ENCODE measurements around the gene FZR1.
A peak's percentile ranks its signal among the peaks of the same experiment; 100 is the strongest.
"Not testable (repeated sequence)": the region's sequence is repeated elsewhere in the genome, so short reads cannot be mapped to it uniquely, and the experiment has no call there.

The FZR1 gene

DNA sequence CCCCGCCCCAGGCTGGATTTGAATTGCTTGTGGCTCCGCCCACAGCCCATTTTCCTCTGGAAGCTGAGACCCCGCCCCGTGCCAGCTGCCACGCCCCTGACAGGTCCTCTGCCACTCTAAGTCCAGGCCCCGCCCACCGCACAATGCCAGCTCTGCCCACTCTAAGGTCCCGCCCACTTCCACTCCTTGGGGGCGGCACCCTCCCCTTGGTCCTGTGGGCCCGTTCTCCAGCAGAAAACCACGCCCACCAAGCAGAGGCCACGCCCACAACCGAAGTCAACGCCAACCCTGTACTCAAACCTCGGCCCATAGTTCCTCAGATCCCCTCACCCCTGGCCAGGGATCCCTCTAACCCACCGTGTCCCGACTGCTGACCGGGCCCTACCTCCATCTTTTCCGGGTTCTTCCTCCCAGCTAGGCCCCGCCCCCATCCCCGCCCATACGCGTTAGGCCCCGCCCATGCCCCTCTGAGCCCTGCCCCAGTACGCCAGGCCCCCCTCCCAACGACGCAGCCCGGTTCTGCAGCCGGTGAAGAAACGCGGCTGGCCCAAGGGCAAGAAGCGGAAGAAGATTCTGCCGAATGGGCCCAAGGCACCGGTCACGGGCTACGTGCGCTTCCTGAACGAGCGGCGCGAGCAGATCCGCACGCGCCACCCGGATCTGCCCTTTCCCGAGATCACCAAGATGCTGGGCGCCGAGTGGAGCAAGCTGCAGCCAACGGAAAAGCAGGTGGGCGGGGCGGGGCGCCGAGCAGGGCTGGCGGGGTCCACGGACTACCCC is 67.9 kb downstream of the FZR1 start:
- DNase-seq (ENCODE audit: low read depth): peak; percentile 96

DNA sequence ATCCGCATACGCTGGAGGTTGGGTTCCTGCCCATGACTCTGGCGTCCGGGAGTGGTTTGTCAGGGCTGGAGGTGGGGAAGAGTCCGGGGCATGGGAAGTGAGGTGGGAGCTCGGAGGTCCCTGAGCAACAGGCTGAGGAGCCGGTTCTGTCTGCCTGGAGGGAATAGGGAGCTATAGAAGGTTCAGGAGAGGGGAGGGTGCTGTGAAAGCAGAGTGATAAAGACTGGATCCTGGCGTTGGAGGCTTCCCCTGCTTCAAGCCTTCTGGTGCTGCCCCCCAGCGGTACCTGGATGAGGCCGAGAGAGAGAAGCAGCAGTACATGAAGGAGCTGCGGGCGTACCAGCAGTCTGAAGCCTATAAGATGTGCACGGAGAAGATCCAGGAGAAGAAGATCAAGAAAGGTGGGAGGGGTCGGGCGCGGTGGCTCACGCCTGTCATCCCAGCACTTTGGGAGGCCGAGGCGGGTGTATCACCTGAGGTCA is 69.2 kb downstream of the FZR1 start:
- no peak for DNase-seq (ENCODE audit: low read depth)

DNA sequence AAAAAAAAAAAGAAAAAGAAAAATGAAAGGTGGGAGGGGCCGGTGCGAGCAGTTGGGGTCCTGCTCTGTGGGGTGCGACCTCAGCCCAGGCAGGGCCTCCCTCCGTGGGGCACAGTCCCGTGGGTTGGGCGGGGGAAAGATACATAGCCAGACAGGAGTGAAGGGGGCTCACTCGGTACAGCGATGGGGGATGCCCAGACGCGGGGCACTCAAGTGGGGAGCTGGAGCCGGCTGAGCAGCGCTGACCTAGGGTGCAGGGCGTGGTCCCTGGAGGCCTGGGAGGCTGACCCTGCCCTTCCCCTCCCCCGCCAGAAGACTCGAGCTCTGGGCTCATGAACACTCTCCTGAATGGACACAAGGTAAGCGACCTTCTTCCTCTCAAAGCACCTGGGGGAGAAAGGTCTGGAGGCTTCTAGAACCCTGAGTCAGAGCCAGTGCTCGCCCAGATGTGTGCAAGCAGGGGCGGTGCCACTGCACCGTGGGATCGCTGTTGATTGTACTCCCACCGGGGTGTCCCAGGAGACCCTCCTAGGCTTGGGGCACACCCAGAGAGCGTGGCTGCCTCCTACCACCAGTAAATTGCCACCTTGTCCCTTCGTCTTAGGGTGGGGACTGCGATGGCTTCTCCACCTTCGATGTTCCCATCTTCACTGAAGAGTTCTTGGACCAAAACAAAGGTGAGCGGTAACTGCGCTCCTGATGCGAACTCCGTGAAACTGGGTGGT is 70.0 kb downstream of the FZR1 start:
- no peak for DNase-seq (ENCODE audit: low read depth)

DNA sequence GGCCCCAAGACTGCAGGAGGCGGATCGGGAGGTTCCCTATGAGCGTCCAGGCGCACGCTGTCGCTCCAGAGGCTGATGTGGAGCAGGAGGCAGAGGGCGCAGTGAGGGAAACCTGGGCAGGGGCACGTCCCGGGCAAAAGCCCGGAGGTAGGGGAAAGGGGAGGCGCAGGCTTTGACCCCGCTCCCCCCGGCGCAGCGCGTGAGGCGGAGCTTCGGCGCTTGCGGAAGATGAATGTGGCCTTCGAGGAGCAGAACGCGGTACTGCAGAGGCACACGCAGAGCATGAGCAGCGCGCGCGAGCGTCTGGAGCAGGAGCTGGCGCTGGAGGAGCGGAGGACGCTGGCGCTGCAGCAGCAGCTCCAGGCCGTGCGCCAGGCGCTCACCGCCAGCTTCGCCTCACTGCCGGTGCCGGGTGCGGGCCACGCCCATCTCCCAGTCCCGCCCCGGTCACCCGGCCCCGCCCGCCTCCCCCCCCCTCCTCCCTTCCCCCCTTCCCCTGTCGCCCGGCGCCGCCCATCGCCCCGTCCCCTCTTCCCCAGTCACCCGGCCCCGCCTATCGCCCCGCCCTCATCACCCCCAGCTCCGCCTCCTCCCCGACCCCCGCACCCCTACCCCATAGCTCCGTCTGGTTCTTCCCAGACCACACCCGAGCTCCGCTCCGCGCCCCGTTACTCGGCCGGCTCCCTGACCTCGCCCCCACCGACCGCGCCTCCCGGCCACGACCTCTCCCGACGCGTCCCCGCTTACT is 70.8 kb downstream of the FZR1 start:
- peak; percentile 74 for DNase-seq (ENCODE audit: low read depth)

DNA sequence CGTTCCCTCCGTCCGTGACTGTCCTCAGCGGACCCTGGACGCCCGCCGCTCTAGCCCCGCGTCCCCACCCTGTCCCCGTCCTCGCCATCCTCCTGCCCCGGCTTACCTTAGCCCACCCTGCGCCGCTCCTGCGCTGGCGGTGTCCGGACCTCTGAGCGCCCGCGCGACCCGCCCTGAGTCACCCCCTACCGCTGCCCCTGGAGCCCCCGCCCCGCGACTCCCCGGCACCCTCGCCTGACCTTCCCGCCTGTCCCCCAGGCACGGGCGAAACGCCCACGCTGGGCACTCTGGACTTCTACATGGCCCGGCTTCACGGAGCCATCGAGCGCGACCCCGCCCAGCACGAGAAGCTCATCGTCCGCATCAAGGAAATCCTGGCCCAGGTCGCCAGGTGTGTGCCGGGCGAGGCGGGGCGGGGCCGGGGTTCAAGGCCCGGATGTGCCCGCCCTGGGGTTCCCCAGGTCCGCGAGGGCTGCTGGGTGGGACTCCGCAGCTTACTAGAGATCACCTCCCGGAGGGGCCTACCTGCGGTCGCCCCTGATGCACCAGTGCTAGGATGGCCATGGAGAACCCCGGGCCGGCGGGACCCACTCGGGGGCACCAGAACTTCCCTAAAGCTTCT is 71.7 kb downstream of the FZR1 start:
- DNase-seq (ENCODE audit: low read depth): no peak

DNA sequence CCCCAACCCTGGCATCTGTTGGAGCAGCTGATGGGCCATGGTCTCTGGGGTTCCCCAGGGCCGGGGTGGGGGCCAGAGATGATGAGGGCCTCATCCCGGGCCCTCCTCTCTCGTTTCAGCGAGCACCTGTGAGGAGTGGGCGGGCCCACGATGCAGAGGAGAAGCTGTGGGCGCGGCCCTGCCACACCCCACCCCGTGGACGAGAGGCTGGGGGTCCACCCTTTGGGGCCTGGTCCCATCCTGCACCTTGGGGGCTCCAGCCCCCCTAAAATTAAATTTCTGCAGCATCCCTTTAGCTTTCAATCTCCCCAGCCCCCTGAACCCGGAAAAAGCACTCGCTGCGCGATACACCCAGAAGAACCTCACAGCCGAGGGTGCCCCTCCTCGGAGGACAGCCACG is 72.3 kb downstream of the FZR1 start:
- DNase-seq (ENCODE audit: low read depth): no peak

DNA sequence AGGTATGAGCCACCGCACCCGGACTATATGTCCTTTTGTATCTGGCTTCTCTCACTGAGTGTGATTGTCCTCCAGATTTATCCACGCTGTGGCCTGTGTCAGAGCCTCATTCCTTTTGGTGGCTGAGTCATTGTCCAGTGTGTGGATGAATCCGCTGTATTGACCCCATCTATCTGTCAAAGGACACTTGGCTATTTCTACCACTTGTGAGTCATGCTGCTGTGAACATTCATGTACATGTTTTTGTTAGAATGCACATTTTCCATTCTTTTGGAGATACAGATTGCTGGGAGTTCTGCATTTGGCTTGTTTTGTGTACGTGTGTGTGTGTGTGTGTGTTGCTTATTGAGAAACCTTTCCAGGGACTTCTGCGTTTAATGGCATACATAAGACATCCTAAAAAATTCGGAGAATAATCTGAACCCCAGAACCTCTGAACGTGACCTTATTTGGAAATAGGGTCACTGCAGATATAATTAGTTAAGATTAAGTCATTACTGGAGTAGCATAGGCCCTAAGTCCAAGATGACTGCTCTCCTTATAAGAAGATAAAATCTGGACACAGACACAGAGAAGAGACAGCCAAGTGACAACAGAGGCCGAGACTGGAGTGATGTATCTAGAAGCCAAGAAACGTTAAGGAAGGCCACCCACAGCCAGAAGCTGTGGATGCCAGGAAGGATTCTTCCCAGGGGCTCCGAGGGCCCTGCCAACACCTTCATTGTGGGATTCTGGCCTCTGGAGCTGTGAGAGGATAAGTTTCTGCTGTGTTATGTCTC is 74.2 kb downstream of the FZR1 start:
- DNase-seq (ENCODE audit: low read depth): peak; percentile 78

DNA sequence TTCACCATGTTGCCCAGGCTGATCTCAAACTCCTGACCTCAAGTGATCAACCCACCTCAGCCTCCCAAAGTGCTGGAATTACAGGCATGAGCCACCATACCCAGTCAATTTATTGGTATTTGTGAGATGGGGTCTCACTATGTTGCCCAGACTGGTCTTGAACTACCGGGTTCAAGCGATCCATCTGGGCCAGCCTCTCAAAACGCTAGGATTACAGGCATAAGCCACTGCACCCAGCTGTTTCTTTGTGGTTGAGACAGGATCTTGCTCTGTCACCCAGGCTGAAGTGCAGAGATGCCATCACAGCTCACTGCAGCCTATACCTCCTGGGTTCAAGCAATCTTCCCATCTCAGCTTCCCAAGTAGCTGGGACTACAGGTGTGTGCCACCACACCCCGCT is 75.7 kb downstream of the FZR1 start:
- DNase-seq (ENCODE audit: low read depth): not testable (repeated sequence)

DNA sequence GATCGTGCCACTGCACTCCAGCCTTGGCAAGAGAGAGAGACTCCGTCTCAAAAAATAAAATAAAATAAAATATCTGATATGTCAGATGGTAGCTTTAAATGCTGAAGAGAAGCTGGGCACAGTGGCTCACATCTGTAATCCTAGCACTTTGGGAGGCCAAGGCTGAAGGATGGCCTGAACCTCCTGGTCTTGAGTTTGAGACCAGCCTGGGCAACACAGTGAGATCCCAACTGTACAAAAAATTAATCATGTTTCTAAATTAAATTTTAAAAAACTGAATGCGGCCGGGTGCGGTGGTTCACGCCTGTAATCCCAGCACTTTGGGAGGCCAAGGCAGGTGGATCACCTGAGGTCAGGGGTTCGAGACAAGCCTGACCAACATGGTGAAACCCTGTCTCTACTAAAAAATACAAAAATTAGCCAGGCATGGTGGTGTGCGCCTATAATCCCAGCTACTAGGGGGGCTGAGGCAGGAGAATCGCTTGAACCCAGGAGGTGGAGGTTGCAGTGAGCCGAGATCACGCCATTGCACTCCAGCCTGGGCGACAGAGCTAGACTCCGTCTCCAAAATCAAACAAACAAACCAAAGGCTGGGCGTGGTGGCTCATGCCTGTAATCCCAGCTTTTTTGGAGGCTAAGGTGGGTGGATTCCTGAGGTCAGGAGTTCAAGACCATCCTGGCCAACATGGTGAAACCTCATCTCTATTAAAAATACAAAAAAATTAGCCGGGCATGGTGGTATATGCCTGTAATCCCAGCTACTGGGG is 78.1 kb downstream of the FZR1 start:
- DNase-seq (ENCODE audit: low read depth): not testable (repeated sequence)

DNA sequence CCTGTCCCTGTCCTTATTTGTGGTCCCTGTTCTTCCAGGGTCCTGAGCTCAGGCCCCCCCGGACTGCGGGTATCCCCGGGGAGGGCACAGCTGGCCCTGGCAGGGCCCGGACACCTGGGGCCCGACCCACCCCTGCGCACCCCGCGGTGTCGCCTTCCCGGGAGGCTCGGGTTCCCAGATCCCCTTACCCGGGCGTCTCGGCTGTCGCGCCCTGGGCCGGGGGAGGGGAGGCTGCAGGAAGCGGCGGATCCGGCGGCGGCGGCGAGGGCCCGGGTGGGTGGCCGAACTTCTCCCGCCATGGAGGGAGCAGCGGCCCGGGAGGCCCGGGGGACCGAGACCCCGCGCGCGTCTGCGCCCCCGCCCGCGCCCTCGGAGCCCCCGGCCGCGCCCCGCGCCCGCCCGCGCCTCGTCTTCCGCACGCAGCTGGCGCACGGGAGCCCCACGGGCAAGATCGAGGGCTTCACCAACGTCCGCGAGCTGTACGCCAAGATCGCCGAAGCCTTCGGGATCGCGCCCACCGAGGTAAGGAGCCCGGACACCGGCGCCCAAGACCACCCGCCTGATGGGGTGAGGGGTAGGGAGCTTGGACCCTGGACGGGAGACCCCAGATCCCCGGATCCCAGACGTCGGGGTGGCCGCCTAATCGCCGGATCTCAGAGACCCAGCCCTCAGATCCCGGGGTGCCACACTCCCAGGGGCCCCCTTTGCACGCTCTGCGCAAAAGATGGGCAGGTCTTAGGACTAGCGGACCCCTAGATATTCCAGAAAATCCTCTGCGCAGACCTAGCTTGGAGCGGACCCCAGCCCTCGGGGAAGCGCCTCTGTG is 79.4 kb downstream of the FZR1 start, which contains the start of gene GIPC3:
GIPC3 (plus strand) TSS at position 178 of the 826 bp plus-strand sequence; CDS start at position 298, 120 bp downstream.
- DNase-seq (ENCODE audit: low read depth): no peak

DNA sequence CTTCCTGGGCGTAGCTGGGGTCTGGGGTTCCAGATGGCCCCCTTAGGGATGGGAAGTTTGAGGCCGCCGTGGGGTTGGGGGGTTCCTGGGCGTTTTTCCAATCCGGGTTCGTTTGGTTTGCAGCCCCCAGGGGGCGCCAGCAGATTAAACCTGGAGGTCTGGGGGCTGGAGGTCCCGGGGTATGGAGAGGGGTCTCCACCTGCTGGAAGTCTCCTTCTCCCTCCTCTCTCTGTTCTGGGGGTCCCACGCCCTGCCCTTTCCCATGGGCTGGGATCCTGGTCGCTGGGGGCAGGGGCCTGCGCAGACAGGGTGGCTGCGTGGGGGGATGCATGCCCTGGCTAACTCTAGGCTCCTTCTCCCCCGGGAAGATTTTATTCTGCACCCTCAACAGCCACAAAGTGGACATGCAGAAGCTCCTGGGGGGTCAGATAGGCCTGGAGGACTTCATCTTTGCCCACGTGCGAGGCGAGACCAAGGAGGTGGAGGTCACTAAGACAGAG is 80.1 kb downstream of the FZR1 start:
- DNase-seq (ENCODE audit: low read depth): no peak

DNA sequence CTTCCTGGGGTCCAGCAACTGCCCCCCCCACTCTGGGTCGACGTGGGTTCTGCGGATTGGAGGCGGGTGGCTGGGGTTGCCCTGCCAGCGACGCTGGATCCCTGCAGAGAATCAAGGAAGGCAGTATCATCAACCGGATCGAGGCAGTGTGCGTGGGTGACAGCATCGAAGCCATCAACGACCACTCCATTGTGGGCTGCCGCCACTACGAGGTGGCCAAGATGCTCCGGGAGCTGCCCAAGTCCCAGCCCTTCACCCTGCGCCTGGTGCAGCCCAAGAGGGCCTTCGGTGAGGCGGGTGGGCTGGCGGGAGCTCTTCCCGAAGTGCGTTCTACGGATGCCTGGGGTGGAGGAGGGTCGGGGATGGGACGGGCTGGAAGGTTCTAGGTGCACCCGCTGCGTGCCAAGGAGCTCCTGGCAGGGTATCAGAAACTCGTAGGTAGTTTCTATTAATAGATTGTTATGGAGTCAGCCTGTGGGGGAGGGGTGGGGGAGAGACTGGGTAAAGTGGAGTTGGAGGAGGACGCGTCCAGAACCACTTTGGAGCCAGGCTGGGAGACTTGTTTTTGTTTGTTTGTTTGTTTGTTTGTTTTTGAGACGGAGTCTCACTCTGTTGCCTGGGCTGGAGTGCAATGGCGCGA is 80.7 kb downstream of the FZR1 start:
- no peak for DNase-seq (ENCODE audit: low read depth)
